ENCODE results near the gene NRXN3. TPM values are rescaled to one million over a fixed set of nuclear protein-coding genes. Genes with fewer than 3 reads are reported as not detected.

Gene NRXN3
- polyA plus RNA-seq, 1 donor from 2014 or later, result 110 TPM

GRCh38 chr14:78302841-78303240 is 132.7 kb downstream of the NRXN3 start:
- Histone ChIP-seq H3K79me2 (replicated peaks; ENCODE audit: insufficient read depth, low read length) (peaks cover 3% of the 10 kb centered on the region), H3K9ac (ENCODE audit: low read length) (no peak overlapping the region), H3K9me2 (ENCODE audit: insufficient read depth, low read length) (no peaks in the 10 kb centered on the region), H3K36me3 (ENCODE audit: insufficient read depth, low read length) (no peaks in the 10 kb centered on the region), H3K4me2 (ENCODE audit: low read length) (no peak overlapping the region), H2AFZ (ENCODE audit: low read depth, low read length) (no peak overlapping the region), H3K27me3 (ENCODE audit: insufficient read depth, low read depth, low read length) (no peaks in the 10 kb centered on the region), H3F3A (ENCODE audit: insufficient read depth, low read length, poor library complexity, severe bottlenecking) (no peaks in the 10 kb centered on the region), H3K9me3 (ENCODE audit: low read length) (no peaks in the 10 kb centered on the region), H4K20me1 (ENCODE audit: insufficient read depth) (no peaks in the 10 kb centered on the region), H3K4me3 (ENCODE audit: low read length) (no peak overlapping the region), H3K27ac (ENCODE audit: low read length) (no peak overlapping the region)
- TF ChIP-seq EZH2 (IDR thresholded peaks at IDR 0.05; ENCODE audit: borderline replicate concordance, insufficient read depth, low read length, poor library complexity, severe bottlenecking) (no peak), POLR2AphosphoS5 (IDR thresholded peaks at IDR 0.05) (no peak), RAD21 (conservative IDR thresholded peaks at IDR 0.05) (no peak), EP300 (conservative IDR thresholded peaks at IDR 0.05; ENCODE audit: poor library complexity, severe bottlenecking) (no peak), CTCF (IDR thresholded peaks at IDR 0.05; ENCODE audit: poor library complexity, severe bottlenecking) (no peak), MXI1 (conservative IDR thresholded peaks at IDR 0.05; ENCODE audit: poor library complexity, severe bottlenecking) (no peak), TAF1 (IDR thresholded peaks at IDR 0.05; ENCODE audit: low read depth) (no peak), SMC3 (conservative IDR thresholded peaks at IDR 0.05; ENCODE audit: poor library complexity) (no peak)
- TF ChIP-seq, protein P1, sequence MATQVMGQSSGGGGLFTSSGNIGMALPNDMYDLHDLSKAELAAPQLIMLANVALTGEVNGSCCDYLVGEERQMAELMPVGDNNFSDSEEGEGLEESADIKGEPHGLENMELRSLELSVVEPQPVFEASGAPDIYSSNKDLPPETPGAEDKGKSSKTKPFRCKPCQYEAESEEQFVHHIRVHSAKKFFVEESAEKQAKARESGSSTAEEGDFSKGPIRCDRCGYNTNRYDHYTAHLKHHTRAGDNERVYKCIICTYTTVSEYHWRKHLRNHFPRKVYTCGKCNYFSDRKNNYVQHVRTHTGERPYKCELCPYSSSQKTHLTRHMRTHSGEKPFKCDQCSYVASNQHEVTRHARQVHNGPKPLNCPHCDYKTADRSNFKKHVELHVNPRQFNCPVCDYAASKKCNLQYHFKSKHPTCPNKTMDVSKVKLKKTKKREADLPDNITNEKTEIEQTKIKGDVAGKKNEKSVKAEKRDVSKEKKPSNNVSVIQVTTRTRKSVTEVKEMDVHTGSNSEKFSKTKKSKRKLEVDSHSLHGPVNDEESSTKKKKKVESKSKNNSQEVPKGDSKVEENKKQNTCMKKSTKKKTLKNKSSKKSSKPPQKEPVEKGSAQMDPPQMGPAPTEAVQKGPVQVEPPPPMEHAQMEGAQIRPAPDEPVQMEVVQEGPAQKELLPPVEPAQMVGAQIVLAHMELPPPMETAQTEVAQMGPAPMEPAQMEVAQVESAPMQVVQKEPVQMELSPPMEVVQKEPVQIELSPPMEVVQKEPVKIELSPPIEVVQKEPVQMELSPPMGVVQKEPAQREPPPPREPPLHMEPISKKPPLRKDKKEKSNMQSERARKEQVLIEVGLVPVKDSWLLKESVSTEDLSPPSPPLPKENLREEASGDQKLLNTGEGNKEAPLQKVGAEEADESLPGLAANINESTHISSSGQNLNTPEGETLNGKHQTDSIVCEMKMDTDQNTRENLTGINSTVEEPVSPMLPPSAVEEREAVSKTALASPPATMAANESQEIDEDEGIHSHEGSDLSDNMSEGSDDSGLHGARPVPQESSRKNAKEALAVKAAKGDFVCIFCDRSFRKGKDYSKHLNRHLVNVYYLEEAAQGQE (IDR thresholded peaks at IDR 0.05; ENCODE audit: borderline replicate concordance), result no peak

- Histone ChIP-seq H3K9me3 (ENCODE audit: low read length) (no peaks in the 10 kb centered on the region), H3F3A (ENCODE audit: insufficient read depth, low read length, poor library complexity, severe bottlenecking) (no peaks in the 10 kb centered on the region), H3K4me2 (ENCODE audit: low read length) (peak overlapping the region; percentile 46), H3K36me3 (ENCODE audit: insufficient read depth, low read length) (no peaks in the 10 kb centered on the region), H3K9ac (ENCODE audit: low read length) (peak overlapping the region; percentile 41), H3K9me2 (ENCODE audit: insufficient read depth, low read length) (no peaks in the 10 kb centered on the region), H3K27ac (ENCODE audit: low read length) (peak overlapping the region; percentile 60), H4K20me1 (ENCODE audit: insufficient read depth) (no peaks in the 10 kb centered on the region), H3K79me2 (replicated peaks; ENCODE audit: insufficient read depth, low read length) (peaks cover 3% of the 10 kb centered on the region), H3K27me3 (ENCODE audit: insufficient read depth, low read depth, low read length) (no peaks in the 10 kb centered on the region), H2AFZ (ENCODE audit: low read depth, low read length) (no peak overlapping the region), H3K4me3 (ENCODE audit: low read length) (peak overlapping the region; percentile 43)
- no peak for TF ChIP-seq SMC3 (conservative IDR thresholded peaks at IDR 0.05; ENCODE audit: poor library complexity)
- no peak for TF ChIP-seq MXI1 (conservative IDR thresholded peaks at IDR 0.05; ENCODE audit: poor library complexity, severe bottlenecking)
- no peak for TF ChIP-seq TAF1 (IDR thresholded peaks at IDR 0.05; ENCODE audit: low read depth)
- TF ChIP-seq EZH2 (IDR thresholded peaks at IDR 0.05; ENCODE audit: borderline replicate concordance, insufficient read depth, low read length, poor library complexity, severe bottlenecking), result no peak
- TF ChIP-seq, protein P1 (IDR thresholded peaks at IDR 0.05; ENCODE audit: borderline replicate concordance), result no peak
- no peak for TF ChIP-seq EP300 (conservative IDR thresholded peaks at IDR 0.05; ENCODE audit: poor library complexity, severe bottlenecking)
- TF ChIP-seq CTCF (IDR thresholded peaks at IDR 0.05; ENCODE audit: poor library complexity, severe bottlenecking), result no peak
- no peak for TF ChIP-seq POLR2AphosphoS5 (IDR thresholded peaks at IDR 0.05)
- TF ChIP-seq RAD21 (conservative IDR thresholded peaks at IDR 0.05), result no peak
Observed at GRCh38 chr14:78307671-78308070, 137.5 kb downstream of the NRXN3 start.
